ENCODE measurements around the gene DNM3. TPM values are rescaled to one million over a fixed set of nuclear protein-coding genes. Genes with fewer than 3 reads are reported as not detected.
A peak's percentile ranks its signal among the peaks of the same experiment; 100 is the strongest.

DNM3 gene
- total RNA-seq, 1 experiment from 2014 or later = 0.23 TPM

DNA sequence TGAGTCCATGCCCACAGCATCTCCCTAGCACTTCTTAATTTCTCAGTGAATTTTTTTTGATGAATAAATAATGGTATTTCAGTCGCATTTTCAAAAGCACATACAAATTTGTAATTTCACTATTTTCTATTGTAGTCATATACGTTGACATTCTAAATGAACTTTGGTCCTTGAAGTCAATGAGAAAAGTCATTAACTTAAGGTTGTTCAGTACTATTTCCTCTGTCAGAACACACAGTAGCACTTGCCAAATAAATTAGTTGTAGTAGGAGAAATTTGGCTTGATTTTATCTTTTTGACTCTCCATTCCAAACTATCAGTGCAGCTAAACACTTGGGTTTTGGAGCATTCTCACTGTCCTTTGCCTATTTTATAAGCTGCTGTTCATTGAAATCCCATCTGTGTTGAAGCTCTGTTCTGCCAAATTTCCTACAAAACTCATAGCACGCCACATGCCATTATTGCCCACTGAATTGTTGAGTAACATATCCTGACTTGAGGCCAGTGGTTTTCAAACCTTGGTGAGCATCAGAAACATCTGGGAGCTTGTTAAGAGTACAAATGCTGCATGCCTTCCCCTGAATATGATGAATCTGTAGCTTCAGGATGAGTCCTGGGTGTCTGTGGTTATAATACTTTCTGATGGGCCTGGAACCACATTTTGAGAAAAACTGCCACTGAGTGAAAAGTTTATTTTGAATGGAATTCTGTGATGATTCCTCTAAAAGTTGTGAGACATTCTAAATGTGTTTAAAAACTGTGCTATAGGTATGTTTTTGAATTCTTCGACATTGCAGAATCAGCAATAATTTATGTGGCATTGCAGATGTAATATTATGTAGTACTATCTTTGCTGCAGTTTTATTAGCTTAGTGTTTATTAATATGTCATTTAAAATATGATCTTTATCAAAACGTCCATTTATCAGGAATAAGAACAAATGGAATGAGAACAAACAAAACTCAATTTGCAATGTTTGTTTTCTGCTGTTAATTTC lies 78.9 kb downstream of the DNM3 start:
- no peak for DNase-seq (ENCODE audit: low read depth)

DNA sequence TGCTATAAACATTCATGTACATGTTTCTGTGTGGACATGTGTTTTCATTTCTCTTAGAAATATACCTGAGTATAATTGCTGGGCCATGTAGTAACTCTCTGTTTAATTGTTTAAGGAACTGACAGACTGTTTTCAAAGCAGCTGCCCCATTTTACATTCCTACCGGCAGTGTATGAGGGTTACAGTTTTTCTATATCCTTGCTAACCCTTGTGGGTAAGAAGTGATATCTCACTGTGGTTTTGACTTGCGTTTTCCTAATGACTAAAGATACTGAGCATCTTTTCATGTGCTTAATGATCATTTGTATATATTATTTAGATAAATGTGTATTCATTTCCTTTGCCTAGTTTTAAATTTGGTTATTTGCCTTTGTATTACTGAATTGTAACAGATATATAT lies 81.7 kb downstream of the DNM3 start:
- no peak for DNase-seq (ENCODE audit: low read depth)

DNA sequence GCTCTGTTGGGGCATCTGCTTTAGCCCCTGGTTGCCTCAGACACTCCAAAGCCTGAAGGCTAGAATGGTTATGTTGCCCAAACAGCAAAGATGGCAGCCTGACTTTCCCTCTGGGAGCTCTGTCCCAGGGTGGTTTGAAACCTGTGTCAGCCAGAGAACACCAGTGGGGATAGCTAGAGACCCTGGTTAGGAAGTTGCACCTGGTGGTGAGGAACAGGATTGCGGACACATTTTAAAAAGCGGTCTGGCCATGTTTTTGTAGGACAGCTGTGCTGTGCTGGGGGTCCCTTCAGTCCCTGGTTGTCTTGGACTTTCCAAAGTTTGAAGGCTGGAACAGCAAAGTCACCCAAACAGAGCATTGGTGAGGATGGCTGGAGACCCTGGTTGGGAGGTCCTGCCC lies 87.8 kb downstream of the DNM3 start:
- DNase-seq (ENCODE audit: low read depth) = no peak

DNA sequence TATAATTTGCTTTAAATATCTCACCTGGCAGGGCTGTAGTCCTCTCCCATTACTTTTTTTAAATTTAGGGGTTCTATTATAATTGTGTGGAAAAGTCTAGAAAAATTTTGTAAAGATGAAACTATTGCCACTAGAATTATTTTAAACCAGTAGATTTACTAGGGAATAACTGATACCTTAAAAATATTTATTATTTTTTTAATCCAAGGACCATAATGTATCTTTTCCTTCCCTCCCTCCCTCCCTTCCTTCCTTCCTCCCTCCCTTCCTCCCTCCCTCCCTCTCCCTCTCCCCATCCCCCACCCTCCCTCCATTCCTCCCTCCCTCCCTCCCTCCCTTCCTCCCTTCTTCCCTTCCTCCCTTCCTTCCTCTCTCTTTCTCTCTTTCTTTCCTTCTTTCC lies 90.5 kb downstream of the DNM3 start:
- DNase-seq (ENCODE audit: low read depth) = no peak

DNA sequence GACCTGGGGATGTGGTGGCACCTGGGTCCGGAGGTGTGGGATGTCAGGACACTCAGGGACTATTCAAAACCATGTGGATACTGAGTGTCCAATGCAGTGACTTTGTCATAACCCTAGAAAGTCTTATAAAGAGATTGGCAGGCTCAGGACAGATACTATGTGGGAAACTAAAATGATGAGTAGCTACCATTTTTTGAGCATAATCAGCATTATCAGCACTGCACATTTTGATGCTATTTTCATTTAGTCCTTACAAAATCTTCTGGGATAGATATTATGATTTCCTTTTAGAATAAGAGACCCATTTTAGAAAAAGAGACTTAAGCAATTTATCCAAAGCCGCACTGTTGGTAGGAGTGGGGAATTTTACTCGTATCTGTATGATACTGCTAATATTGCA lies 93.4 kb downstream of the DNM3 start:
- DNase-seq (ENCODE audit: low read depth) = no peak

DNA sequence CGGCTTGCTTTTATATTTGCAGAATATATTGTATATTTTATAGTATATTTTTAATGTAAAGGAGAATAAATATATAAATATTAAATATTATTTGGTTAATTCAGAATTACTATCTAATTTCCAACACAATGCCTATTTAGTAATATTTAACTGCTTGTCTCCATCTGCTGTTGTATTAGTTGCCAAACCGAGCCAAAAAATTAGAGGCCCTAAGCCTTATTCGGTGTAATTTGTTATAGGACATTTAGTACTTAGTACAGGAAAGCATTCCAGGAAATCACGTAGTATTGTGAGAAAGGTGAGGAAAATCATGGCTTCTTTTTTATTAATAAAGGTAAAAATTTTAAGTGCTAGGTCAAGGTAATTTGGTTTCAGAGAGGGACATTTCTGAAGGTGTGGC lies 93.8 kb downstream of the DNM3 start:
- no peak for DNase-seq (ENCODE audit: low read depth)

DNA sequence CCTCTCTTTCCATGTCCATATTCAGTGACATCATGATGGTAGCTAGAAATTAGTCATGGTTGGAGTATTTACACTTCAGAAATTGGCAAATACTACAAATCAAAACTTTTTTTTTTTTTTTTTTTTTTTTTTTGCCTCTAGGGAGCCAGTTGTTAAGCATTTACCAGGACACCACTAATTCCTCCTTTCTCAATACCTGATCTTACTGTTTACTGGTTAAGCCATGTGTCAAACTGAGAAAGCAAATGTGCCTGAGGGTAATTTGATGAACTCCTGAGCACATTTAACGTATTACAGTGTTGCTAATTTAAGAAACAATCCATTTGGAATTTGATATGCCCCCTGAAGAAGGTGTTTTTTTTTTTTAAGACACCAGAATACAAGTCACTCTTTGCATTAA lies 94.4 kb downstream of the DNM3 start:
- DNase-seq (ENCODE audit: low read depth) = no peak

DNA sequence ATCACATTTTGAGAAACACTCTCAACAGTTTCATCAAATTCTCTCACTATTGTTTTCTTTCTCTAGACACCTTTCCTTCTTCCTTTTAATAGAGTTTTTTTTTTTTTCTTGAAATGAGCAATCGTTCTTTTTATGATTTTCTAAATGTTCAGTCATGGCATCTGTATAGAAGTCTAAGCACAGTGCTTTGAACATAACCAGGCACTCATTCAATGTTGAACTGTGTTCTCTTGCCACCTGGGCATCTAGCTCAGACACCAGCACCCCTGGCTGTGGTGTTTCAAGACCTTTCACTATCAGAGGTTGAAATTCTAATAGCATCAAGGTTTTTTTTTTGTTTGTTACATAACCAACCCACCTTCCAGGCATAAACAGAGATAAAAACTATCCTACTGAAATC lies 96.6 kb downstream of the DNM3 start:
- DNase-seq (ENCODE audit: low read depth) = no peak

DNA sequence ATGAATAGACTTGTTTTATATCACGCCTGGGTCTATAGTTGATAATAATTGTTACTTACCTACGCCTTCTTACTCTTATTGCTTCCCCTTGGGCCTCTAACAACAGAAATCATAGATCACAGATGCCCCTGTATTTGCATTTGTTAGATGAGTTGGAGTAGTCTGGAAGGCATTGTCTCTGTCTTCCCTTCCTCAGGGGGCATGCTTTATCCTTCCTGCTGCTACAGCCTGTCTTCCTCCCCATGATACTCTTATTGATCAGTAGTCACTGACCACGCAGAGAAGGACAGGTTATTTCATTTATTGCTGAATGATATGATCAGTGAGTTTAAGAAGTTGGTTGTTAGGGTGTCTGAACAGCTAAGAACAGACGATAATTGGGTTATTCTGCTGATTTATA lies 98.4 kb downstream of the DNM3 start:
- DNase-seq (ENCODE audit: low read depth) = no peak

DNA sequence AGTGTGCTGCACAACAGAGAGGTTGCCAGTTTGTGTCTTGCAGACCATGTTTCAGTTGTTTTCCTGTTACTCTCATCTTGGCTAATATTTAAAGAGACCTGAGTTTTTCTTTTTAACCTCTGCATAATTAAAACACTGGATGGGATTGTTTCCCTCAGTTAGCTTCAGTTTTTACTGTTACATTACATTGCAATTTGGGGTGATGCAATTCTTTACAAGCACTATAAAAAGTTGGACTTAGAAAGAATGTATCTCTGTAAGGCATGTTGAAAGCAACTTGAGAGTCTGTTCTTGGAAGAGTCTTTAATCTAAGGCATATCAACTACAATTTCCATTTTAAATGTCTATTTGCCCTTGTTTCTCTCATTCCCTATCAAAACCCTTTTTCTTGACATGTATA lies 99.1 kb downstream of the DNM3 start:
- DNase-seq (ENCODE audit: low read depth) = no peak

DNA sequence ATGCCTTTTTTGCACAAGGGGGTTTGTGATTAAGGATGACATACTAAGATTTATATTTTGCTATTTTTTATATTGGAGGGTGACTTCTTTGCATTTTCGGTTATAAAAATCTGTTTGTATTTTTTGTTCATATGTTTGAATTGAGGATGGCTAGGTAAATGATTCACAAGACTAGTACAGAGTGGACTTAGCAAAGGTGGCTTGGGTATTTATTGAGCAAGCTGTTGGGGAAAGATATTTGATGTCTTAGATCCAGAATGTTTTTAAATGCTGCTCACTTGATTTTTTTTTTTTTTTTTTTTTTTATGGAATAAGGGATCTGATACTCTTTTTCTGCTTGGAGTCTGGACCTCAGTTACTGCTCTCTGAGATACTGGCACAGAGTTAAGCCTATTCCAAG lies 100.6 kb downstream of the DNM3 start:
- no peak for DNase-seq (ENCODE audit: low read depth)

DNA sequence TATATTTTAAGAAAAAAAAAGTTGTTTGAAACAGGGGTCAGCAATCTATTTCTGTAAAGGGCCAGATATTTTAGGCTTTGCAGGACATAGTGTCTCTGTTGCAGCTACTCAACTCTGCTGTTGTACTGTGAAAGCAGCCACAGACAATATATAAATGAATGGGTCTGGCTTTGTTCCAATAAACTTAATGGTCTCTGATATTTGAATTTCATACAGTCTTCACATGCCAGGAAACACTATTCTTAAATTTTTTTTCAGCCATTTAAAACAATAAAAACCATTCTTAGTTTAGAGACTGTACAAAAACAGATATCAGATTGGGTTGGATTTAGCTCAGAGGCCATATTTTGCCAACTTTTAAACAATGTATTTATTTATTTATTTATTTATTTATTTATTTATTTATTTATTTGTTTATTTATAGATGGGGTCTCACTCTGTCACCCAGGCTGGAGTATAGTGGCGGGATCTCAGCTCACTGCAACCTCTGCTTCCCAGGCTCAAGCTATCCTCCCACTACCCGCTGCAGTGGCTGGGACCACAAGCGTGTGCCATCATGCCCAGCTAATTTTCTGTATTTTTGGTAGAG lies 102.8 kb downstream of the DNM3 start:
- no peak for DNase-seq (ENCODE audit: low read depth)

DNA sequence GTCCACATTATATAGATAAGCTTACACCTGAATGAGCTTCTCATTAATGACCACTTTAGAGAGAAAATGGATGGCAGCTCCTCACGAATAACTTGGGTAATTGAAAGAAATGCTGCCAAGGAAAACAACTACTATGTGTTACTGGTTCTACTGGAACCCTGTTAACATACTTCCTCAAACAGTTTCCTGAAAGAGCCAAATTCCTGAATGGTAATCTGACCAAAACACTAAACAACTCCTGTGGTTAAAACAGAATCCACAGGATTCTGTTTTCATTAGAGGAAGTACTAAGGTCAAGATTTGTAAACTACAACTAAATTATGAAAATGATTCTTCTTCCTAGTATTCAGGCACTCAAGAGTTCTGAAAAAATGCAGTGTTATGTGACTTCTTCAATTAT lies 107.2 kb downstream of the DNM3 start:
- DNase-seq (ENCODE audit: low read depth) = peak; percentile 19

DNA sequence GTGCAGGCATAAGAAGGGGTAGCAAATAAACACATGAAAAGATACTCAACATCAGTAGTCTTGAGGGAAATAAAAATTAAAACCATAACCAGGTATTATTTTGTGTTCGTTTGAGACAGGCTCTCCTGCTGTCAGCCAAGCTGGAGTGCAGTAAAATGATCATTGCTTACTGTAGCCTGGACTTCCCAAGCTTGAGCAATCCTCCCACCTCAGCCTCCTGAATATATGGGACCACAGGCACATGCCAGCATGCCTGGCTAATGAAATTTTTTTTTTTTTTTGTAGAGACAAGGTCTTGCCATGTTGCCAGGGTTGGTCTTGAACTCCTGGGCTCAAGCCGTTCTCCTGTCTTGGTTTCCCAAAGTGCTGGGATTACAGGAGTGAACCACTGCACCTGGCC lies 108.0 kb downstream of the DNM3 start:
- no peak for DNase-seq (ENCODE audit: low read depth)

DNA sequence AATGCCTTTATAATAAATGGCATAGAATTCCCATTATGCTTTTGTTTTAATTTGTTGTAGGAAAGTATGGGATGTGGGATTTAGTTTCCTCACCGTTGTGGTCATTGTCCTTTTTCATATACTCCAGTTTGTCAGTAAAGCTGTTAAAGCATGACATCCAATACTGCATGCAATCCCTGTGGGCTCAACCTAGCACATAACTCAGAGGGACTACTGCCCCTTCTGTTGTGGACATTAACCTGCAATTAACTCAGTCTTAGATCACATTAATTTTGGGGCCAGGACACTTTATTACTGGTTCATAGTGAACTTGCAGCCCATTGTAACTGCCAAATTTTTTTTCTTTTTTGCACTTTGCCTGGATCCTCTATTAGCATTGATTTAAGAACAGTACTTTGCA lies 112.5 kb downstream of the DNM3 start:
- DNase-seq (ENCODE audit: low read depth) = peak; percentile 1

DNA sequence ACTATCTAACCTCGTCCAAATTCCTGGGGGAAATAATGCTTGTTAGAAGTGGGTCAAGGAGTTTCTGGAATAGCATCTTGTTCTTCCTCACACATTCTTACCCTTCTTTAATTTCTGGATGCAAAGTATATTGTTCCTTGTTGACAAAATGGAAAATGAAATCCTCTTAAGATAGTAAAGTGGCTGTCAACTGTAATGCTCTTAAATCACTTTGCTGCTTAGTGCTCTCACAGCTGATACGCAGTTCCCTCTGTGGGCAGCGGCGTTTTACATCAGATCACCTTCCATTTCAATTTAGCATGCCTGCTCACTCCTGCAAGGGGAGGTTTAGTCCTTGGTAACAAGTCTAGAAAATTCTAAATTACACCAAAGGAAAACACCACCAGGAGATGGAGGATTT lies 113.1 kb downstream of the DNM3 start:
- DNase-seq (ENCODE audit: low read depth) = no peak

DNA sequence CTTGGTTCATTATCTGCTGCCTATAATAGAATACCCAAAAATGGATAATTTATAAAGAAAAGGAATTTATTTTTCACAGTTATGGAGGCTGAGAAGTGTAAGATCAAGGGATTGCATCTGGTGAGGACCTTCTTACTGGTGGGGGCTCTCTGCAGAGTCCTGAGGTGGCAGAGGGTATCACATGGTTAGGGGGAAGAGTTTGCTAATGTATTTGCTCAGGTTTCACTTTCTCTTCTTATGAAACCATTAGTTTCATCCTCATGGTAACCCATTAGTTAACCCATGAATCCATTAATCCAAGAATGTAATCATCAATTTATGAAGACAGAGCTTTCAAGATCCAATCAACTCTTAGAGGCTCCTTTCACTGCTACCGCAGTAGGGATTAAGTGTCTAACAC lies 120.6 kb downstream of the DNM3 start:
- DNase-seq (ENCODE audit: low read depth) = no peak

DNA sequence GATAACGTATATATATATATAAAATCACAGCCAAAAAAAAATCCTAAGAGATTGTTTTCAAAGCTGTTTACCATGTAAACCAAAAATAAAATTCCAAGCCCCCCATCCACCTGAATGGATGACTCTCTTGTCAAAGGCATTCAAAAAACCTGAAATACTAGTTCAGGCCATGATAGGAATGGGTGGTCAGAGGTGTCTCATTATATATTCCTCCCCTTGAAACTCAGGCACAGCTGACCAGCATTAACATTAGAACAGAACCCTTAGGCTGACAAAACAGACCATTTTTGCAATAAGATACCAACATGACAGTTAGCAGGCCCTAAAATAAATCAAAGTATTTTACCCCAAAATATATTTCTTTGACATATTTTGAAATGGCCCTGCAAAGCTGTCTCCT lies 122.5 kb downstream of the DNM3 start:
- no peak for DNase-seq (ENCODE audit: low read depth)

DNA sequence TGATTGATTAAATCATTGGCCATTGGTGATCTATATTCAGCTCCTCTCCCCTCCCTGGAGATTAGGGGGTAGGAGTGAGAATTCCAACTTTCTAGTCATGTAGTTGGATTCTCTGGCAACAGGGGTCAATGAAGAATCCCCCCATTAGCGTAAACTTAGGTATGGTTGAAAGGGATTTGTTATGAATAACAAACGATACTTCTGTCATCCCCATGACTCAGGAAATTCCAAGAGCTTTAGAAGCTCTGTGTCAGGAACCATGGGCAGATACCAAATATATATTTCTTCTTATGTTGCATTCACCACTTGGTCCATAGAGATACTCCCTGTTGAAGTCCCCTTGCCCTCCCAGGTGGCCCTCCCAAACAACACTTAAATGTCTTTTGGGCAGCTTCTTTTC lies 124.5 kb downstream of the DNM3 start:
- peak; percentile 1 for DNase-seq (ENCODE audit: low read depth)

DNA sequence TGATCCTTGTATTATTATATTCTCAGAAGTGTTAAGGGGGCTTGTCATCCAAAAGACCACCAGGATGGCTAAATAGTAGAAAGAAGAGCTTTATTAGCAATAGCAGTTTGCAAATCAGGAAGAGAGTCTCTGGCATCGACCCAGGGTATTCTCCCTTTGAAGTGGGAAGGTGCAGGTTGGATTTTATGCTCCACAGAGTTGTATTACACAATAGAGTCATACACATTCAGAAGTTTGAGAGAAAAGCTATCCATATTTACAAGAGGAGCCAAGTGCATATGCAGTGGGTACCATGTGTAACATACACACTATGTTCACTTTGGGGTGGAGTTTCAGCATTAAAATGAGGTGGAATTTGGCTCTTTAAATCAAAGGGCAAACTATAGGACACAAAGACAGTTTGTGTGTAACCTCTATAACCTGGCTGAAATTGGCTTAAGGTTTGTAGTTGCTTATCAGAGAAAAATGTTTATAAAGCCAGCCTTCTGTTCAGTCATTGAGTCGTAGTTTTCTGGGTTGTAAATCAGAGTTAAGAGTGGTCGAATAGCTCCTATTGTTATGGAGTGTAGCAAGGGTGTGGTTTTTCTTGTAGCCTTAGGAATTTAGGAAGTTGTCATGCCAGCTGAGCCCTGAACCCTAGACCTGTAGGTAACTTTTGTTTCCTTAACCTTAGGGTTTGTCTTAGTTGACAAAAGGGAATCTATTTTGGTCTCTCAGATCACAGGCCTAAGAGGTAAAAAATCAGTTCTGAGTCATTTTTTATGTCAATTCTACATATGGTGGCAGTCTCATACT lies 125.3 kb downstream of the DNM3 start:
- DNase-seq (ENCODE audit: low read depth) = no peak

DNA sequence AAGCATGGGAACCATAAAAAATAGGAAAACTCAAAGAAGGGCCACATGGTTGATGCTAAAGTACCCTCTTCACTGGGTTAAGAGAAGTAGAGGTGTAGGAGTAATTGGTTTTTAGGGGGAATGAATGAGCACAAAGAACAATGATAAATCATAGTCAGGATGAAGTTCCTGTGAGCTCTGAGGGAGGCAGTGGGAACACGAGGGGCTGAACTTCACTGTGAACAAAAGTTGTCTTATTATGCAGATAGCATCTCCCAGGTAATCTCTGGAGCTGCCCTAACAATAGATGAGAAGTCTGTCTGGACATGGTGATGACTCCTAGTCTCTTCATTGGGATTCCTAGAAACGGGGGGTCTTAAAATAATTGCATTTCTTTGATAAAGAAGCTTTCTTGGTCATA lies 127.9 kb downstream of the DNM3 start:
- DNase-seq (ENCODE audit: low read depth) = no peak

DNA sequence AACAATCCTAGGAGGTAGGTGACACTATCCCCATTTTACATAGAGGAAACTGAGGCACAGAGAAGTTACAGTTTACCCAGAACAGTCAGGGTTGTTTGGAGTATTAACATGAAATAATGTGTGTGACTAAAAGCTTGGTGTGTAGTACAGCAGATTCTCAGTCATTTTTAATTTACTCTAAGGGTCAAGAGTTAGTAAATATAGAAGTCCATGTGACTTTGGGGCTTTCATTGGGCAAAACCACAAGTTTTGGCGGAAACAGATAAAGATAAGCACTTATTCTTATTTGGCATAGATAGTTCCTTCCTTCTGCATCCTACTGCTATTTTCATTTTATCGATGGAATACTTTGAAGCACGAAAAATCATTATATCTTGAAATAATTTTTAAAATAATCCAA lies 128.5 kb downstream of the DNM3 start:
- no peak for DNase-seq (ENCODE audit: low read depth)

Data from LHCN-M2 (cell line).